HEK293 (cell line): ENCODE data around the gene TAF1.

Experiments used
- CTCF ChIA-PET: fragments of 350-600 bp; formaldehyde crosslinking; extraction: SDS; loops from one replicate; lab custom pipeline; 2021; ENCODE audit warnings: antibody characterized with exemption; lab: Yijun Ruan, JAX
- POLR2A ChIA-PET: fragments of 300-600 bp; formaldehyde crosslinking; extraction: SDS; loops from one replicate; lab custom pipeline; 2020; ENCODE audit warnings: antibody characterized with exemption, inconsistent platforms; lab: Yijun Ruan, JAX
- H3K27ac ChIP-seq: fragments of 200-500 bp; sonication (Bioruptor generic); 2 replicates; pipeline ENCODE4 v1.5.1; 2014; ENCODE audit warnings: low read depth, low read length, control low read depth, inconsistent platforms; ENCODE audit errors: extremely low read depth
- H3K36me3 ChIP-seq, 2 experiments: fragments of 200-500 bp in 1 of 2; sonication (Bioruptor generic) in 1 of 2; 1 replicate in 1 of 2; 2 replicates in 1 of 2; pipeline ENCODE4 v1.5.1; 2014 to 2017; ENCODE audit warnings: inconsistent platforms in 2 of 2, low read length in 2 of 2; ENCODE audit not compliant: control insufficient read depth in 2 of 2, insufficient read depth in 1 of 2
- H3K4me1 ChIP-seq: fragments of 200-500 bp; sonication (Bioruptor generic); 2 replicates; pipeline ENCODE4 v1.5.1; 2014; ENCODE audit warnings: mild to moderate bottlenecking, low read length, inconsistent platforms; ENCODE audit not compliant: control insufficient read depth, insufficient read depth
- H3K4me3 ChIP-seq: 2 replicates; pipeline ENCODE4 v1.5.1; 2011; ENCODE audit warnings: low read depth, mild to moderate bottlenecking, control low read depth, low read length, moderate library complexity
- H3K9me3 ChIP-seq: fragments of 200-500 bp; sonication (Bioruptor generic); 2 replicates; pipeline ENCODE4 v1.5.1; 2014; ENCODE audit warnings: low read depth, low read length, inconsistent platforms; ENCODE audit not compliant: control insufficient read depth, insufficient read depth
- BCL11B ChIP-seq: fragments of 450-650 bp; formaldehyde crosslinking; IDR thresholded peaks from 2 replicates; pipeline ENCODE4 v1.5.1; 2016; ENCODE audit warnings: low read depth, missing biosample characterization, missing genetic modification characterization
- HOXA7 ChIP-seq: sonication (generic); formaldehyde crosslinking; IDR thresholded peaks from 2 replicates; pipeline ENCODE4 v1.8.1; 2022; ENCODE audit warnings: missing genetic modification reagents, borderline replicate concordance
- HOXC10 ChIP-seq: sonication (generic); formaldehyde crosslinking; IDR thresholded peaks from 2 replicates; pipeline ENCODE4 v1.8.1; 2023; ENCODE audit warnings: mild to moderate bottlenecking, missing genetic modification reagents
- MEIS1 ChIP-seq: sonication (generic); formaldehyde crosslinking; IDR thresholded peaks from 2 replicates; pipeline ENCODE4 v1.8.1; 2022; ENCODE audit warnings: missing genetic modification reagents, mild to moderate bottlenecking, borderline replicate concordance
- TCF7L2 ChIP-seq: IDR thresholded peaks from 2 replicates; pipeline ENCODE4 v1.6.1; 2011; ENCODE audit warnings: low read depth, mild to moderate bottlenecking, inconsistent platforms, low read length, moderate library complexity, borderline replicate concordance
- ZBTB17 ChIP-seq: fragments of 450-650 bp; formaldehyde crosslinking; IDR thresholded peaks from 2 replicates; pipeline ENCODE4 v1.5.1; 2016; ENCODE audit warnings: missing biosample characterization, missing genetic modification characterization
- ZNF10 ChIP-seq: fragments of 450-650 bp; formaldehyde crosslinking; IDR thresholded peaks from 2 replicates; pipeline ENCODE4 v1.5.1; 2017; ENCODE audit warnings: missing biosample characterization, missing genetic modification characterization
- ZNF155 ChIP-seq: fragments of 450-650 bp; formaldehyde crosslinking; IDR thresholded peaks from 2 replicates; pipeline ENCODE4 v1.5.1; 2016; ENCODE audit warnings: missing biosample characterization, missing genetic modification characterization
- ZNF184 ChIP-seq: fragments of 450-650 bp; IDR thresholded peaks from 2 replicates; pipeline ENCODE4 v1.5.1; 2018; ENCODE audit warnings: missing biosample characterization, mild to moderate bottlenecking, missing genetic modification characterization
- ZNF19 ChIP-seq: fragments of 450-650 bp; formaldehyde crosslinking; IDR thresholded peaks from 2 replicates; pipeline ENCODE4; 2016; ENCODE audit warnings: missing biosample characterization, missing genetic modification characterization, low read depth
- ZNF211 ChIP-seq: fragments of 450-650 bp; formaldehyde crosslinking; IDR thresholded peaks from 2 replicates; pipeline ENCODE4 v1.5.1; 2016; ENCODE audit warnings: low read depth, missing biosample characterization, missing genetic modification characterization
- ZNF324 ChIP-seq: fragments of 450-650 bp; formaldehyde crosslinking; IDR thresholded peaks from 2 replicates; pipeline ENCODE4 v1.5.1; 2016; ENCODE audit warnings: missing biosample characterization, missing genetic modification characterization
- ZNF335 ChIP-seq: fragments of 450-650 bp; formaldehyde crosslinking; conservative IDR thresholded peaks from 2 replicates; pipeline ENCODE4 v1.5.1; 2016; ENCODE audit warnings: missing biosample characterization, missing genetic modification characterization
- ZNF341 ChIP-seq: fragments of 450-650 bp; formaldehyde crosslinking; IDR thresholded peaks from 2 replicates; pipeline ENCODE4; 2016; ENCODE audit warnings: low read depth, missing biosample characterization, missing genetic modification characterization
- ZNF366 ChIP-seq: fragments of 450-650 bp; formaldehyde crosslinking; conservative IDR thresholded peaks from 2 replicates; pipeline ENCODE4 v1.5.1; 2016; ENCODE audit warnings: missing biosample characterization, missing genetic modification characterization
- ZNF404 ChIP-seq: fragments of 450-650 bp; formaldehyde crosslinking; IDR thresholded peaks from 2 replicates; pipeline ENCODE4 v1.5.1; 2017; ENCODE audit warnings: missing biosample characterization, missing genetic modification characterization
- ZNF558 ChIP-seq: fragments of 450-650 bp; formaldehyde crosslinking; IDR thresholded peaks from 2 replicates; pipeline ENCODE4 v1.5.1; 2016; ENCODE audit warnings: missing biosample characterization, missing genetic modification characterization
- ZNF610 ChIP-seq: fragments of 450-650 bp; formaldehyde crosslinking; IDR thresholded peaks from 2 replicates; pipeline ENCODE4 v1.5.1; 2016; ENCODE audit warnings: missing biosample characterization, missing genetic modification characterization, borderline replicate concordance
- ZNF624 ChIP-seq: fragments of 450-650 bp; formaldehyde crosslinking; IDR thresholded peaks from 2 replicates; pipeline ENCODE4 v1.5.1; 2017; ENCODE audit warnings: missing biosample characterization, missing genetic modification characterization
- ZNF664 ChIP-seq: fragments of 450-650 bp; formaldehyde crosslinking; IDR thresholded peaks from 2 replicates; pipeline ENCODE4 v1.5.1; 2016; ENCODE audit warnings: missing biosample characterization, missing genetic modification characterization
- ZNF707 ChIP-seq: fragments of 450-650 bp; formaldehyde crosslinking; IDR thresholded peaks from 2 replicates; pipeline ENCODE4 v1.5.1; 2016; ENCODE audit warnings: missing biosample characterization, missing genetic modification characterization
- ZNF768 ChIP-seq: fragments of 450-650 bp; formaldehyde crosslinking; IDR thresholded peaks from 2 replicates; pipeline ENCODE4 v1.5.1; 2018; ENCODE audit warnings: missing biosample characterization, mild to moderate bottlenecking, missing genetic modification characterization
- ZNF837 ChIP-seq: fragments of 450-650 bp; formaldehyde crosslinking; IDR thresholded peaks from 2 replicates; pipeline ENCODE4 v1.5.1; 2016; ENCODE audit warnings: missing biosample characterization, missing genetic modification characterization
- ZSCAN16 ChIP-seq: fragments of 450-650 bp; formaldehyde crosslinking; IDR thresholded peaks from 2 replicates; pipeline ENCODE4 v1.5.1; 2016; ENCODE audit warnings: missing biosample characterization, missing genetic modification characterization
- ZSCAN23 ChIP-seq: fragments of 450-650 bp; formaldehyde crosslinking; IDR thresholded peaks from 2 replicates; pipeline ENCODE4 v1.5.1; 2016; ENCODE audit warnings: missing biosample characterization, missing genetic modification characterization
- TF ChIP-seq, protein P1 (sequence below): fragments of 450-650 bp; formaldehyde crosslinking; IDR thresholded peaks from 2 replicates; pipeline ENCODE4 v1.5.1; 2016; ENCODE audit warnings: missing biosample characterization, missing genetic modification characterization, borderline replicate concordance
- TF ChIP-seq, protein P2 (sequence below): fragments of 450-650 bp; formaldehyde crosslinking; IDR thresholded peaks from 2 replicates; pipeline ENCODE4 v1.5.1; 2016; ENCODE audit warnings: missing biosample characterization, missing genetic modification characterization
- TF ChIP-seq, protein P3 (sequence below): fragments of 450-650 bp; formaldehyde crosslinking; IDR thresholded peaks from 2 replicates; pipeline ENCODE4 v1.5.1; 2017; ENCODE audit warnings: missing biosample characterization, missing genetic modification characterization

Gene TAF1

DNA sequence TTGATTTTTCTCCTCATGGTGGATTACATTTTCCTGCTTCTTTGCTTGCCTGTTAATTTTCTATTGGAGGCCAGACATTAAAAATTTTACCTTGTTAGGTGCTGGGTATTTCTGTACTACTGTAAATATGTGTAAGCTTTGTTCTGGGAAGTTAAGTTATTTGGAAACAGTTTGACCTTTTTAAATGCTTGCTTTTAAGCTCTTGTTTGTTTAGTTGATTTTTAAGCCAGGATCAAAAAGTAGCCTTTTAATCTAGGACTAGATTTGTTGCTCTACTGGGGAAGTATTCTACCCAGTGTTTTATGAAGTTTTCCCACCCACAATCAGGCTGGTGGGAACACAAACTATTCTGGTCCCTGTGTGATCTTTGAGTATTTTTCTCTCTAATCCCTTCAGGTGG, 121.7 kb downstream of the TAF1 start:
- no peak overlapping the region for H3K4me3 ChIP-seq
- H3K4me1 ChIP-seq: no peaks in the 10 kb centered on the region
- H3K9me3 ChIP-seq: no peaks in the 10 kb centered on the region; the same call in none of the 2 replicates
- TF ChIP-seq, protein P1, sequence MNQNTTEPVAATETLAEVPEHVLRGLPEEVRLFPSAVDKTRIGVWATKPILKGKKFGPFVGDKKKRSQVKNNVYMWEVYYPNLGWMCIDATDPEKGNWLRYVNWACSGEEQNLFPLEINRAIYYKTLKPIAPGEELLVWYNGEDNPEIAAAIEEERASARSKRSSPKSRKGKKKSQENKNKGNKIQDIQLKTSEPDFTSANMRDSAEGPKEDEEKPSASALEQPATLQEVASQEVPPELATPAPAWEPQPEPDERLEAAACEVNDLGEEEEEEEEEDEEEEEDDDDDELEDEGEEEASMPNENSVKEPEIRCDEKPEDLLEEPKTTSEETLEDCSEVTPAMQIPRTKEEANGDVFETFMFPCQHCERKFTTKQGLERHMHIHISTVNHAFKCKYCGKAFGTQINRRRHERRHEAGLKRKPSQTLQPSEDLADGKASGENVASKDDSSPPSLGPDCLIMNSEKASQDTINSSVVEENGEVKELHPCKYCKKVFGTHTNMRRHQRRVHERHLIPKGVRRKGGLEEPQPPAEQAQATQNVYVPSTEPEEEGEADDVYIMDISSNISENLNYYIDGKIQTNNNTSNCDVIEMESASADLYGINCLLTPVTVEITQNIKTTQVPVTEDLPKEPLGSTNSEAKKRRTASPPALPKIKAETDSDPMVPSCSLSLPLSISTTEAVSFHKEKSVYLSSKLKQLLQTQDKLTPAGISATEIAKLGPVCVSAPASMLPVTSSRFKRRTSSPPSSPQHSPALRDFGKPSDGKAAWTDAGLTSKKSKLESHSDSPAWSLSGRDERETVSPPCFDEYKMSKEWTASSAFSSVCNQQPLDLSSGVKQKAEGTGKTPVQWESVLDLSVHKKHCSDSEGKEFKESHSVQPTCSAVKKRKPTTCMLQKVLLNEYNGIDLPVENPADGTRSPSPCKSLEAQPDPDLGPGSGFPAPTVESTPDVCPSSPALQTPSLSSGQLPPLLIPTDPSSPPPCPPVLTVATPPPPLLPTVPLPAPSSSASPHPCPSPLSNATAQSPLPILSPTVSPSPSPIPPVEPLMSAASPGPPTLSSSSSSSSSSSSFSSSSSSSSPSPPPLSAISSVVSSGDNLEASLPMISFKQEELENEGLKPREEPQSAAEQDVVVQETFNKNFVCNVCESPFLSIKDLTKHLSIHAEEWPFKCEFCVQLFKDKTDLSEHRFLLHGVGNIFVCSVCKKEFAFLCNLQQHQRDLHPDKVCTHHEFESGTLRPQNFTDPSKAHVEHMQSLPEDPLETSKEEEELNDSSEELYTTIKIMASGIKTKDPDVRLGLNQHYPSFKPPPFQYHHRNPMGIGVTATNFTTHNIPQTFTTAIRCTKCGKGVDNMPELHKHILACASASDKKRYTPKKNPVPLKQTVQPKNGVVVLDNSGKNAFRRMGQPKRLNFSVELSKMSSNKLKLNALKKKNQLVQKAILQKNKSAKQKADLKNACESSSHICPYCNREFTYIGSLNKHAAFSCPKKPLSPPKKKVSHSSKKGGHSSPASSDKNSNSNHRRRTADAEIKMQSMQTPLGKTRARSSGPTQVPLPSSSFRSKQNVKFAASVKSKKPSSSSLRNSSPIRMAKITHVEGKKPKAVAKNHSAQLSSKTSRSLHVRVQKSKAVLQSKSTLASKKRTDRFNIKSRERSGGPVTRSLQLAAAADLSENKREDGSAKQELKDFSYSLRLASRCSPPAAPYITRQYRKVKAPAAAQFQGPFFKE (tag by site-specific recombination): no peak
- no peak for TF ChIP-seq ZNF610 (tag by site-specific recombination)
- TF ChIP-seq ZNF19 (tag by site-specific recombination): no peak
- TF ChIP-seq MEIS1 (CRISPR knock-in tag): no peak
- no peak for TF ChIP-seq ZNF707 (tag by site-specific recombination)
- TF ChIP-seq HOXC10: no peak
- no peak for TF ChIP-seq ZBTB17 (tag by site-specific recombination)
- no peak for TF ChIP-seq HOXA7
- no peak for TF ChIP-seq ZNF404 (tag by site-specific recombination)
- TF ChIP-seq ZNF366 (tag by site-specific recombination): no peak
- TF ChIP-seq ZNF768 (tag by site-specific recombination): no peak
- TF ChIP-seq, protein P2, sequence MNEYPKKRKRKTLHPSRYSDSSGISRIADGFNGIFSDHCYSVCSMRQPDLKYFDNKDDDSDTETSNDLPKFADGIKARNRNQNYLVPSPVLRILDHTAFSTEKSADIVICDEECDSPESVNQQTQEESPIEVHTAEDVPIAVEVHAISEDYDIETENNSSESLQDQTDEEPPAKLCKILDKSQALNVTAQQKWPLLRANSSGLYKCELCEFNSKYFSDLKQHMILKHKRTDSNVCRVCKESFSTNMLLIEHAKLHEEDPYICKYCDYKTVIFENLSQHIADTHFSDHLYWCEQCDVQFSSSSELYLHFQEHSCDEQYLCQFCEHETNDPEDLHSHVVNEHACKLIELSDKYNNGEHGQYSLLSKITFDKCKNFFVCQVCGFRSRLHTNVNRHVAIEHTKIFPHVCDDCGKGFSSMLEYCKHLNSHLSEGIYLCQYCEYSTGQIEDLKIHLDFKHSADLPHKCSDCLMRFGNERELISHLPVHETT (tag by site-specific recombination): no peak
- no peak for TF ChIP-seq ZNF155 (tag by site-specific recombination)
- TF ChIP-seq ZNF184: no peak
- no peak for TF ChIP-seq ZNF664
- TF ChIP-seq ZNF624 (tag by site-specific recombination): no peak
- no peak for TF ChIP-seq ZNF211 (tag by site-specific recombination)
- TF ChIP-seq ZSCAN23 (tag by site-specific recombination): no peak
- no peak overlapping the region for H3K27ac ChIP-seq
- ChIA-PET POLR2A (interaction anchor here (0.6 to 0.7 kb wide), 2 partner anchors 51 to 122 kb away, joined by 3 to 4 read pairs; partner anchors contain the start of gene TAF1), CTCF (no interaction called here)
- no peaks in the 10 kb centered on the region; a peak in 1 of 3 replicates for H3K36me3 ChIP-seq

DNA sequence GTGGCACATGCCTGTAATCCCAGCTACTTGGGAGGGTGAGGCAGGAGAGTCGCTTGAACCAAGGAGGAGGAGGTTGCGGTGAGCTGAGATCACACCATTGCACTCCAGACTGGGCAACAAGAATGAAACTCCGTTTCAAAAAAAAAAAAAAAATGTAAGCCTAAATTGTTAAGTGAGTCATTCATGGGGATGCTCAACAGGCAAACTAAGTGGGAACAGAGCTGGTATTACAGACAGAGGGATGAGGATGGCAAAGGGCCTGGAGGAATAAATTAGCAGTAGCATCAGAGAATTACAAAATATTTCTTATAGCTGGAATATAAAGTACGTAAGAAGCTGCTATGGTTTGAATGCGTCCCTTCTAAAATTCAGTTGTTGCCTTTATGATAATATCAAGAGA, 123.4 kb downstream of the TAF1 start:
- POLR2A ChIA-PET: interaction anchor here (0.6 kb wide), 1 partner anchor 47 kb away, joined by 5 read pairs; no protein-coding TSS in a partner anchor
- TF ChIP-seq ZNF324: no peak
- no peak for TF ChIP-seq BCL11B (tag by site-specific recombination)
- TF ChIP-seq, protein P3, sequence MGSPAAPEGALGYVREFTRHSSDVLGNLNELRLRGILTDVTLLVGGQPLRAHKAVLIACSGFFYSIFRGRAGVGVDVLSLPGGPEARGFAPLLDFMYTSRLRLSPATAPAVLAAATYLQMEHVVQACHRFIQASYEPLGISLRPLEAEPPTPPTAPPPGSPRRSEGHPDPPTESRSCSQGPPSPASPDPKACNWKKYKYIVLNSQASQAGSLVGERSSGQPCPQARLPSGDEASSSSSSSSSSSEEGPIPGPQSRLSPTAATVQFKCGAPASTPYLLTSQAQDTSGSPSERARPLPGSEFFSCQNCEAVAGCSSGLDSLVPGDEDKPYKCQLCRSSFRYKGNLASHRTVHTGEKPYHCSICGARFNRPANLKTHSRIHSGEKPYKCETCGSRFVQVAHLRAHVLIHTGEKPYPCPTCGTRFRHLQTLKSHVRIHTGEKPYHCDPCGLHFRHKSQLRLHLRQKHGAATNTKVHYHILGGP (tag by site-specific recombination): no peak
- TF ChIP-seq ZNF341 (tag by site-specific recombination): no peak
- no peak for TF ChIP-seq TCF7L2
- TF ChIP-seq ZNF558 (tag by site-specific recombination): no peak
- no peak for TF ChIP-seq ZSCAN16
- no peak for TF ChIP-seq MEIS1 (CRISPR knock-in tag)
- no peak for TF ChIP-seq ZNF837 (tag by site-specific recombination)
- TF ChIP-seq ZNF335 (tag by site-specific recombination): no peak
- TF ChIP-seq ZNF10: no peak
- Histone ChIP-seq H3K9me3 (no peaks in the 10 kb centered on the region; the same call in none of the 2 replicates), H3K4me3 (no peak overlapping the region), H3K27ac (no peak overlapping the region), H3K36me3 (no peaks in the 10 kb centered on the region; a peak in 1 of 3 replicates), H3K4me1 (no peaks in the 10 kb centered on the region)
- CTCF ChIA-PET: interaction anchor here (0.6 kb wide), 1 partner anchor 489 kb away, joined by 3 read pairs; no protein-coding TSS in a partner anchor
